AG04449 (cell line): ENCODE results near the gene OBSCN.

Experiments used
- CTCF ChIA-PET: fragments of 350-600 bp; formaldehyde crosslinking; extraction: SDS; loops from one replicate; lab custom pipeline; 2021; ENCODE audit warnings: antibody characterized with exemption; lab: Yijun Ruan, JAX
- POLR2A ChIA-PET: fragments of 400-600, 350-600 bp; formaldehyde crosslinking; extraction: SDS; loops from one replicate; lab custom pipeline; 2020; ENCODE audit warnings: antibody characterized with exemption, inconsistent platforms; lab: Yijun Ruan, JAX
- DNase-seq: peaks from one replicate; pipeline ENCODE4 v3.0.0-alpha.2; 2010; ENCODE audit warnings: low read depth, low spot score
- H3K4me3 ChIP-seq: 2 replicates; pipeline ENCODE4 v1.5.1; 2011; ENCODE audit warnings: low read depth, mild to moderate bottlenecking, control low read depth, low read length
- TF ChIP-seq, protein P1 (sequence below): IDR thresholded peaks from one replicate; pipeline ENCODE4 v1.5.1; 2011; ENCODE audit warnings: mild to moderate bottlenecking, moderate library complexity, low read length, control low read depth, inconsistent platforms; ENCODE audit not compliant: insufficient read depth; ENCODE audit errors: missing control alignments

OBSCN gene

DNA sequence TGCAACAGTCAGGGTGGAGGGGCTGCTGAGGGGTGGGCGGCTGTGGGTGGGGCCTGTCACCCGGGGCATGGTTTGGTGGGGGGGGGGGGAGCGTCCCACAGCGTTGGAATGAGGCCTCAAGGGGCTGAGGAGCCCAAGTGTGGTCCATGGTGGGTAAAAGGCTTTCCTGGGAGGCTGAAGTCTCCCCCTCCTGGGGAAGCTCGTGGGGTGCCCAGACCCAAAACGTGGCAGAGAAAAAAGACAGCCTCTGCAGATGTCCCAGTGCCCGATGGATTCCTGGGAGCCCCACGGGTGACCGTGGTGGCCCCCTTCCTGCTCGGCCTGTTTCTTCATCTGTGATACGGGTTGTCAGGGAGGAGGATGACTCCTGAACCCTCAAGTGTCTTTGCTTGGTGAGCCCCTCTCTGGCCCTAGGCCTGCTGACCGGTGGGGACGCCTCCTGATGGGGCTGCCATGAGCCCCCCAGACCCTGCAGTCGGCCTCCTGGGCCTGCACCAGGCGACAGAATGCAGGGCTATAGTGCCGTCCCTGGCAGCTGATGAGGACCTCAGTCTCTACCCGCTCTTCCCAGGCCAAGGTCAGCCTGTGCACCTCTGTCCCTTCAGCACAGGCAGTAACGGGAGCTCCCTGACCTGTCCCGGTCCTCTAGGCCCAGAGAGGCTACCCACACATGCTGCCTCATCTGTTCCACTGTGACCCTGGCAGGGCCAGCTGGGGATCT is 1.1 kb downstream of the OBSCN start:
- CTCF ChIA-PET = interaction anchor here (1.5 kb wide), 1 partner anchor 306 kb away, joined by 4 read pairs; no protein-coding TSS in a partner anchor
- no peak overlapping the region for H3K4me3 ChIP-seq
- POLR2A ChIA-PET = no interaction called here
- no peak for DNase-seq
- TF ChIP-seq, protein P1, sequence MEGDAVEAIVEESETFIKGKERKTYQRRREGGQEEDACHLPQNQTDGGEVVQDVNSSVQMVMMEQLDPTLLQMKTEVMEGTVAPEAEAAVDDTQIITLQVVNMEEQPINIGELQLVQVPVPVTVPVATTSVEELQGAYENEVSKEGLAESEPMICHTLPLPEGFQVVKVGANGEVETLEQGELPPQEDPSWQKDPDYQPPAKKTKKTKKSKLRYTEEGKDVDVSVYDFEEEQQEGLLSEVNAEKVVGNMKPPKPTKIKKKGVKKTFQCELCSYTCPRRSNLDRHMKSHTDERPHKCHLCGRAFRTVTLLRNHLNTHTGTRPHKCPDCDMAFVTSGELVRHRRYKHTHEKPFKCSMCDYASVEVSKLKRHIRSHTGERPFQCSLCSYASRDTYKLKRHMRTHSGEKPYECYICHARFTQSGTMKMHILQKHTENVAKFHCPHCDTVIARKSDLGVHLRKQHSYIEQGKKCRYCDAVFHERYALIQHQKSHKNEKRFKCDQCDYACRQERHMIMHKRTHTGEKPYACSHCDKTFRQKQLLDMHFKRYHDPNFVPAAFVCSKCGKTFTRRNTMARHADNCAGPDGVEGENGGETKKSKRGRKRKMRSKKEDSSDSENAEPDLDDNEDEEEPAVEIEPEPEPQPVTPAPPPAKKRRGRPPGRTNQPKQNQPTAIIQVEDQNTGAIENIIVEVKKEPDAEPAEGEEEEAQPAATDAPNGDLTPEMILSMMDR = no peak

DNA sequence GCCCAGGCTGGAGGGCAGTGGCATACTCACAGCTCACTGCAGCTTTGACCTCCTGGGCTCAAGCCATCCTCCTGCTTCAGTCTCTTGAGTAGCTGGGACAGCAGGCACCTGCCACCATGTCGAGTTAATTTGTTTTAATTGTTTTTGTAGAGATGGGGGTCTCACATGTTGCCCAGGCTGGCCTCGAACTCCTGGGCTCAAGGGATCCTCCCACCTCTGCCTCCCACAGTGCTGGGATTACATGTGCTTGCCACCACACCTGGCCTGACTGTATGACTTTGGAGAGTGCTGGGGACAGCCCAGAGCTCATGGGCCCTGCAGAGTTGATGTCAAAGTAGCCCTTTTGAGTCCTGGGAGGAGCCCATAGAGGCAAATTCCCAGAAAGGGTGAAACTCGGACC is 1.8 kb downstream of the OBSCN start:
- no peak overlapping the region for H3K4me3 ChIP-seq
- TF ChIP-seq, protein P1 = no peak
- ChIA-PET CTCF (interaction anchor here (1.5 to 2.0 kb wide), 2 partner anchors 8 to 306 kb away, joined by 4 to 5 read pairs; no protein-coding TSS in a partner anchor), POLR2A (no interaction called here)
- DNase-seq = no peak

DNA sequence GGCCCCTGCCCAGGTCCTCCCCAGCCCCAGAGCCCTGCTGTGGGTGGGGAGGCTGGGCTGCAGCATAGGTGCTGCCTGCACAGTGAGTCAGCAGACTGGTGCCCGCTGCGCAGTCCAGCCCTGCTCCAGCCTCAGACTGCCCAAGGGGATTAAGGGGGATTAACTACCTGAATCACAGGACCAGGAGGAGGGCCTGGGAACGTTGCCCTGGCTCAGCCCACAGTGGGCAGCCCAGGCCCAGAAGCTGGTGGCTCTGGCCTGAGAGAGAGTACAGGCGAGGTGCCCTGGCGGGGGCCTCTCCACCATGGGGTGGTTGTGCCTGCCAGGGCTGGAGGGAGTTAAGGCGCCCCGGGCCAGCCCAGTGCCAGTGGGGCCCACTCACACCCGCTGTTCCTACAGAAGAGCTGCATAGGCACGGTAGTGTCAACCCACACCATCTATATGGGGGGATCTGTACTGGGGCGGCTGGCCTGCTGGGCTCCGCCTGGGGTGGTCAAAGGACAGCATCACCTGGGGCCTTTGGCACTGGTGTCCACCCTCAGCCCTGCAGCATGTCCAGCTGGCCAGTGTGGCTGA is 2.3 kb downstream of the OBSCN start:
- DNase-seq = no peak
- ChIA-PET CTCF (interaction anchor here (1.1 to 2.0 kb wide), 2 partner anchors 9 to 14 kb away, joined by 3 to 5 read pairs; no protein-coding TSS in a partner anchor), POLR2A (no interaction called here)
- TF ChIP-seq, protein P1 = no peak
- no peak overlapping the region for H3K4me3 ChIP-seq

DNA sequence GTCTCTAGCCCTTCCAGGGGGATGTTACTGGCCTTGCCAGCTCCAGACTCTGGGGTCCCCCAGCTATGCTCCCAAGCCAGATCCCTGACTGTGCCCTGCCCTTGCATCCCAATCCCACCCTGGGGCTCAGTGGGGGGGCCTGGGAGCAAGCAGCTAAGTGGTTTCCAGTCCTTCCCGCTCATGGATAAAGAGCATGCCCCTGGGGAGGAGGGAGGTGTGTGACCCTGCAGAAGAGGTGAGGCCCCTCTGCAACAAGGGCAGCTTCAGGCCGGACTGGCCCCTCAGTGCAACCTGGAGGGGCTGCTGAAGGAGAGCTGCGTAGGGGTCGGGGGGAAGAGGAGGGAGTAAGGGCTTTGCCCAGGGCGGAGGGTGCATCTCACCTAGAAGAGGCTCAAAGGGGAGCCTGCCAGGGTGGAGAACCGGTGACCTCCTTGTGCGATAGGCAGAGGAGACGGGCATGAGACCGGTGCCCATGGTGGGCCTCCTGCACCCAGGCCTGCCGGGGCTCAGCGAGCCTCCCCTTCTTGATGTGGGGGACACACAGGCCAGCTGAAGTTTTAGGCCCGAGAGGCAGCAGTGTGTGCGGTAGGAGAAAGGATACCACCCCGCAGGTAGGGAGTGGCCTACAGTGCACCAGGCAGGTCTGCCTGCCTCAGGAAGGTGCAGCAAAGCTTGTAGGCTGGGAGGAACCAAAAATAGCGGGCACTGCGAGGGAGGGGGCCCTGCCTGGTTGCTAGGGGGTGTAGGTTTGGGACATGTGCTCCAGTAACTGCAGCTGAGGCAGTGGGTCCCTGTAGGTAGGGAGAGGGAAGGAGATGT is 3.1 kb downstream of the OBSCN start:
- TF ChIP-seq, protein P1 = no peak
- ChIA-PET CTCF (interaction anchor here (1.1 to 2.0 kb wide), 2 partner anchors 9 to 15 kb away, joined by 3 to 5 read pairs; no protein-coding TSS in a partner anchor), POLR2A (no interaction called here)
- no peak for DNase-seq
- H3K4me3 ChIP-seq = no peak overlapping the region

DNA sequence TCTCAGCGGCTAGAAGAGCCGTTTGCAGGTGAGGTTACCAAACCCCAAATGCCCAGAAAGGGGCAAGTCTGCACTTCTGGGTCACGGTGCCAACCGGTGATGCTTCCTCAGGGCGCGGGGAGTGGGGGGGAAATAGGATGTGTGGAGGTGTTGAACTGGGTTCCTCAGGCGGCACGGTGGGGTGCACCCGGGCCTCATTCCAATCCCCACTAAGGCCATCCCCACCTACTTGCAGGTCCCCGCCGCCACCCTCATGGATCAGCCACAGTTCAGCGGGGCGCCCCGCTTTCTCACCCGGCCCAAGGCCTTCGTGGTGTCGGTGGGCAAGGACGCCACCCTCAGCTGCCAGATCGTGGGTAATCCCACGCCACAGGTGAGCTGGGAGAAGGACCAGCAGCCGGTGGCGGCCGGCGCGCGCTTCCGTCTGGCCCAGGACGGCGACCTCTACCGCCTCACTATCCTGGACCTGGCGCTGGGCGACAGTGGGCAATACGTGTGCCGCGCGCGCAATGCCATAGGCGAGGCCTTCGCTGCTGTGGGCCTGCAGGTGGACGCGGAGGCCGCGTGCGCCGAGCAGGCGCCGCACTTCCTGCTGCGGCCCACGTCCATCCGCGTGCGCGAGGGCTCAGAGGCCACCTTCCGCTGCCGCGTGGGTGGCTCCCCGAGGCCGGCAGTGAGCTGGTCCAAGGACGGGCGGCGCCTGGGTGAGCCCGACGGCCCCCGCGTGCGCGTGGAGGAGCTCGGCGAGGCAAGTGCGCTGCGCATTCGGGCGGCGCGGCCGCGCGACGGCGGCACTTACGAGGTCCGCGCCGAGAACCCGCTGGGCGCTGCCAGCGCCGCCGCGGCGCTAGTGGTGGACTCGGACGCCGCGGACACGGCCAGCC is 3.9 kb downstream of the OBSCN start:
- H3K4me3 ChIP-seq = no peak overlapping the region
- ChIA-PET POLR2A (no interaction called here), CTCF (interaction anchor here (0.7 to 2.0 kb wide), 2 partner anchors 10 to 12 kb away, joined by 3 to 5 read pairs; no protein-coding TSS in a partner anchor)
- TF ChIP-seq, protein P1 = no peak
- no peak for DNase-seq
